Neuron (in vitro differentiated cells): ENCODE results near the gene CALY.
A peak's percentile ranks its signal among the peaks of the same experiment; 100 is the strongest.
"Not testable (repeated sequence)": the region's sequence is repeated elsewhere in the genome, so short reads cannot be mapped to it uniquely, and the experiment has no call there.

Source experiments
- H2AFZ ChIP-seq: one replicate; pipeline ENCODE4 v1.6.1; 2013; ENCODE audit warnings: low read depth, mild to moderate bottlenecking, inconsistent platforms, low read length, moderate library complexity
- H3K27me3 ChIP-seq: one replicate; pipeline ENCODE4 v1.6.1; 2013; ENCODE audit warnings: low read length; ENCODE audit not compliant: insufficient read depth
- H3K36me3 ChIP-seq: one replicate; pipeline ENCODE4 v1.6.1; 2013; ENCODE audit warnings: low read length; ENCODE audit not compliant: insufficient read depth
- H3K4me1 ChIP-seq: one replicate; pipeline ENCODE4 v1.6.1; 2013; ENCODE audit warnings: low read length; ENCODE audit not compliant: insufficient read depth
- H3K4me3 ChIP-seq: 2 replicates; pipeline ENCODE4 v1.5.1; 2013; ENCODE audit warnings: mild to moderate bottlenecking, low read length, moderate library complexity
- H3K9me3 ChIP-seq: one replicate; pipeline ENCODE4 v1.6.1; 2013; ENCODE audit warnings: low read length

CALY gene, protein sequence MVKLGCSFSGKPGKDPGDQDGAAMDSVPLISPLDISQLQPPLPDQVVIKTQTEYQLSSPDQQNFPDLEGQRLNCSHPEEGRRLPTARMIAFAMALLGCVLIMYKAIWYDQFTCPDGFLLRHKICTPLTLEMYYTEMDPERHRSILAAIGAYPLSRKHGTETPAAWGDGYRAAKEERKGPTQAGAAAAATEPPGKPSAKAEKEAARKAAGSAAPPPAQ

DNA sequence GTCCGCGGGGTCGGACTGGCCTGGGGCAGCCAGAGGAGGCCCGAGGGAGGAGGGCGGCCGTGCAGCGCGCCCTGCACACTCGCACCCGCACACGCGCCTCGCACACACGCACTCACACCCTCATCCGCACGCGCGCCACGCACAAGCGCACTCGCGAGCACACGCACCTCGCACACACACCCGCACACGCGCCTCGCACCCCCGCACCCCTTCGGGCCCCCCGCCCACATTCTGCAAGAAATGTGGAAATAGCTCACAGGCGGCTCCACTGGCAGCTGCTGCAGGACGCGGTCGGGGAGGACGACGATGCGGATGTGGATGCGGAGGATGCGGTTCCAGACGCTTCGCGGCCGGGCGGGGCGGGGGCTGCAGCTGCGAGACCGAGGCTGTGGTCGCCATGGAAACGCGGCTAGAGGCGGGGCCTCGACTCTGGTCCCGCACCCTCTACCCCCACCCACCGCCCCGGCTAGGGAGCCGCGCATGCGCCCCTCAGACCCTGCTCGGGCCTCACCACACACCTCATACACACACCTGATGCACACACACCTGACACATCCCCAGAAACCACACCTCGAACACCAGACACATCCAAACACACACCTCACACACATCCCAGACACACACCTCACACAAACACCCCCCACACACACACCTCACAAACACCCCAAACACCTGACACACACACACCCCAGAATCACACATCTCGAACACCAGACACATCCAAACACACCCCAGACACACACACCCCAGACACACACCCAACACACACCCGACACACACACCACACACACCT is at the start of gene CALY:
CALY (minus strand) TSS at position 320 of the 793 bp plus-strand sequence. CDS start 7,907 bp downstream, outside the sequence.
- Histone ChIP-seq H2AFZ (peak within 1 kb of the TSS; percentile 60), H3K4me1 (peaks cover 14% of the 10 kb centered on the region), H3K27me3 (peaks cover 31% of the 10 kb centered on the region), H3K4me3 (no peak within 1 kb of the TSS), H3K9me3 (peaks cover 9% of the 10 kb centered on the region), H3K36me3 (no peaks in the 10 kb centered on the region)

DNA sequence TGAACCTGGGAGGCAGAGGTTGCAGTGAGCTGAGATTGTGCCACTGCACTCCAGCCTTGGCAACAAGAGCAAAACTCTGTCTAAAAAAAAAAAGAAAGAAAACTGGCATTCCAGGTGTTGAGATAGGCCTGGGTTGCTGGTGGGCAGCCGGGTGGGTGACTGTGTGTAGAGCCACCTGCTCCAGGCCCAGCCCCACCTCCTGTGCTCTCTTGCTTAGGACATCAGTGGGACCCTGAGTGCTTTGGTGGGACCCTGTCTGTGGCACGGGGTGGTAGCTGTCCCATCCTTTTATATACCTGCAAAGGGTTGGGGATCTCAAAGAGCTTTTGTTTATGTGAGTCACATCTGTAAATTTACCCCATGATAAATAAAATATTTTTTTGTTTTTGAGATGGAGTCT is 48.5 kb upstream of the CALY start:
- Histone ChIP-seq H3K4me1 (no peaks in the 10 kb centered on the region), H3K36me3 (no peaks in the 10 kb centered on the region), H3K4me3 (no peak overlapping the region), H3K9me3 (no peaks in the 10 kb centered on the region), H3K27me3 (no peaks in the 10 kb centered on the region), H2AFZ (no peak overlapping the region)

DNA sequence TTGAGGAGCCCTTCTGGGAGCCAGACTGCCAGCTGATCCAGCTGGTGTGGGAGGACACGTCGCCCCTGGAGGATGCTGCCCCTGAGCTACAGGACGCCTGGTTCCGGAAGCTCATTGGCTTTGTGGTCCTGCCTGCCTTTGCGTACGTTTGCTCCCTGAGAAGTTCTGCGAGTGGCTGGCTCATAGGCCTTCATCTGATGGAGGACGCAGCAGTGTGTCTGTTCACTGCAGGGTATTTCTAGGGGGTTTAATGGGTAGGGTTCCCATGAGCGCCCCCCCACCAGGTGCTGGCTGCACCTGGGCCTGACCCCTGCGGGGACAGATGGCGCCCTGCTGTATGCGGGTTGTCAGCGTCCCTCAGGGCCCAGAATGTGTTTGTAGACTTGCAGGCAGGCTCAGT is 47.4 kb upstream of the CALY start:
- Histone ChIP-seq H2AFZ (no peak overlapping the region), H3K36me3 (no peaks in the 10 kb centered on the region), H3K9me3 (peaks cover 2% of the 10 kb centered on the region), H3K4me3 (no peak overlapping the region), H3K27me3 (no peaks in the 10 kb centered on the region), H3K4me1 (no peaks in the 10 kb centered on the region)

DNA sequence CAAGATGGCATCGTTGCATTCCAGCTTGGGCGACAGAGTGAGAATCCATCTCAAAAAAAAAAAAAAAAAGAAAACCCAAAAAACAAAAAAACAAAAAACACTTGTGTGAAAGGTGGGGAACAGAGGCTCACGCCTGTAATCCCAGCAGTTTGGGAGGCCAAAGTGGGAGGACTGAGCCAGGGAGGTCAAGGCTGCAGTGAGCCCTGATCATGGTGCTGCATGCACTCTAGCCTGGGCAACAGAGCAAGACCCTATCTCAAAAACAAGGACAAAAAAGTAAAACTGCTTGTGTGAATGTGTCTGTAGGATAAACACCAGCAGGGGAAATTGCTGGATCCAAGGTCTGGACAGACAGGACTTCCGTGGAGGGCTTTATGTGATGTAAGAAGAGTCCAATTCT is 46.9 kb upstream of the CALY start:
- no peak overlapping the region for H3K4me3 ChIP-seq
- no peaks in the 10 kb centered on the region for H3K27me3 ChIP-seq
- no peaks in the 10 kb centered on the region for H3K36me3 ChIP-seq
- H3K9me3 ChIP-seq = peaks cover 2% of the 10 kb centered on the region
- no peak overlapping the region for H2AFZ ChIP-seq
- H3K4me1 ChIP-seq = peaks cover 1% of the 10 kb centered on the region

DNA sequence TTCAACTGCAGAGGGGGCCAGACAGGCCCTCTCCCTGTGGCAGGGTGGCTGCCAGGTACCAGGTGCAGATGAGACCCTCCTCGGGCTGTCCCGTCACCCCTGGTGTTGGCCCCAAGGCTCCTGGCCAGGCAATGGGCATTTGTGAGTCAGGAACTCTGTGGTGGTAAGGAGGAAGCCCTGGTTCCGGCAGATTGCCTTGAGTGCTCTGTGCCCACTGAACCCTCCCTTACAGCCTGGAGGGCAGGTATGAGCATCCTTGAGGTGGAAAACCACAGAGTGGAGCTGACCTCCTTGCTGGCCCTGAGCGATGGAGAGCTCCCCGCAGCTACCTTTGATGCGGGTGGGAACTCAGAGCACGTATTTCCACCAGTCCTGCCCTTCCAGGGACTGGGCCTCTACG is 44.3 kb upstream of the CALY start:
- no peak overlapping the region for H3K4me3 ChIP-seq
- peaks cover 11% of the 10 kb centered on the region for H3K4me1 ChIP-seq
- peaks cover 2% of the 10 kb centered on the region for H3K9me3 ChIP-seq
- H3K27me3 ChIP-seq = no peaks in the 10 kb centered on the region
- no peak overlapping the region for H2AFZ ChIP-seq
- H3K36me3 ChIP-seq = no peaks in the 10 kb centered on the region

DNA sequence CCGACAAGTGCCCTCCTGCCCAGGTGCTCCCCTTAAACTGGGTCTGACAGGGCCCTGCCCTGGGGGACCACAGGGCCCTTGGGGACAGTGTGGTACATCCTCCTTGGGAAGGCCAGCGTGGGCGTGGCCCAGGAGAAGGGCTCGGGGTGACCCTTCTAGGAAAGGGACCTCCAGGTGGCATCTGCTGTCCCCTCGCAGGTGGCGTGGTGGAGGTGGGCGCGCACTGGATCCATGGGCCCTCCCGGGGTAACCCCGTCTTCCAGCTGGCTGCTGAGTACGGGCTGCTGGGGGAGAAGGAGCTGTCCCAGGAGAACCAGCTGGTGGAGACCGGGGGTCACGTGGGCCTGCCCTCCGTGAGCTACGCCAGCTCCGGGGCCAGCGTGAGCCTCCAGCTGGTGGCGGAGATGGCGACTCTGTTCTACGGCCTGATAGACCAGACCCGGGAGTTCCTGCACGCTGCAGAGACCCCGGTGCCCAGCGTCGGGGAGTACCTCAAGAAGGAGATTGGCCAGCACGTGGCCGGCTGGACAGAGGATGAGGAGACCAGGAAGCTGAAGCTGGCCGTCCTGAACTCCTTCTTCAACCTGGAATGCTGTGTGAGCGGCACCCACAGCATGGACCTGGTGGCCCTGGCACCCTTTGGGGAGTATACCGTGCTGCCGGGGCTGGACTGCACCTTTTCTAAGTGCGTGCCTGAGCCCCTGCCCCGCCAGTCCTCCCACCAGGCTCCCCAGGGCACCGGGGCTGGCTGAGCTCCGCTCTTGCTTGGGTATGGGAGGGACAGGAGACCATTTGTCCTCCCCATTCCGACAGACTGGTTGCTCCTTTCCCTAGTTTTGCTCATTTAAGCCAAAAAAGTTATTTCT is 43.3 kb upstream of the CALY start:
- H3K4me3 ChIP-seq = no peak overlapping the region
- no peak overlapping the region for H2AFZ ChIP-seq
- H3K36me3 ChIP-seq = no peaks in the 10 kb centered on the region
- H3K4me1 ChIP-seq = peaks cover 11% of the 10 kb centered on the region
- H3K9me3 ChIP-seq = peaks cover 2% of the 10 kb centered on the region
- no peaks in the 10 kb centered on the region for H3K27me3 ChIP-seq

DNA sequence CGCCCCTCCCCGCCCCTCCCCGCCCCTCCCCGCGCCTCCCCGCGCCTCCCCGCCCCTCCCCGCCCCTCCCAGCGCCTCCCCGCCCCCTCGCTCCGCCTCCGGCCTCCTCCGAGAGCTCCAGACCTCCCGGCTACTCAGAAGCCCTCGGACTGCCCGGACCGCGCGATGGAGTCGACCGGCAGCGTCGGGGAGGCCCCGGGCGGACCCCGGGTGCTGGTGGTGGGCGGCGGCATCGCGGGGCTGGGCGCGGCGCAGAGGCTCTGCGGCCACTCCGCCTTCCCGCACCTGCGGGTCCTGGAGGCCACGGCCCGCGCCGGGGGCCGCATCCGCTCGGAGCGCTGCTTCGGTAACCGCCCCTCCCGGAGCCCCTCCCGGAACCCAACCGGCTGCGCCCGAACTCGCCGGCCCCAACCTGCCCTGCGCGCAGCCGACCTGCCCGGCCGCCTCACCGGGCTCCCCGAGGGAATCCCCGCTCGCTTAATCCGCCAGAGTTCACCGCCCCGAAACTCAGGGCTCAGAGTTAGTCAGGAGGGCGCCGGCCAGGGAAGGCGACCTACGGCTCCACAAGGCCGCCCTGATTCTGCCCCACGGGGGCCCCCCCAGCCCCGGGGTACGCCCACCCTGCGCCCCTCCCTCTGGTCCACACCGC is 42.6 kb upstream of the CALY start, which contains the start of gene PAOX:
PAOX (plus strand) TSS at position 111 of the 649 bp plus-strand sequence; CDS start at position 166, 55 bp downstream.
- peaks cover 2% of the 10 kb centered on the region for H3K9me3 ChIP-seq
- peak within 1 kb of the TSS; percentile 94 for H2AFZ ChIP-seq
- no peaks in the 10 kb centered on the region for H3K36me3 ChIP-seq
- H3K27me3 ChIP-seq = no peaks in the 10 kb centered on the region
- peak within 1 kb of the TSS; percentile 82 for H3K4me3 ChIP-seq
- H3K4me1 ChIP-seq = peaks cover 11% of the 10 kb centered on the region

DNA sequence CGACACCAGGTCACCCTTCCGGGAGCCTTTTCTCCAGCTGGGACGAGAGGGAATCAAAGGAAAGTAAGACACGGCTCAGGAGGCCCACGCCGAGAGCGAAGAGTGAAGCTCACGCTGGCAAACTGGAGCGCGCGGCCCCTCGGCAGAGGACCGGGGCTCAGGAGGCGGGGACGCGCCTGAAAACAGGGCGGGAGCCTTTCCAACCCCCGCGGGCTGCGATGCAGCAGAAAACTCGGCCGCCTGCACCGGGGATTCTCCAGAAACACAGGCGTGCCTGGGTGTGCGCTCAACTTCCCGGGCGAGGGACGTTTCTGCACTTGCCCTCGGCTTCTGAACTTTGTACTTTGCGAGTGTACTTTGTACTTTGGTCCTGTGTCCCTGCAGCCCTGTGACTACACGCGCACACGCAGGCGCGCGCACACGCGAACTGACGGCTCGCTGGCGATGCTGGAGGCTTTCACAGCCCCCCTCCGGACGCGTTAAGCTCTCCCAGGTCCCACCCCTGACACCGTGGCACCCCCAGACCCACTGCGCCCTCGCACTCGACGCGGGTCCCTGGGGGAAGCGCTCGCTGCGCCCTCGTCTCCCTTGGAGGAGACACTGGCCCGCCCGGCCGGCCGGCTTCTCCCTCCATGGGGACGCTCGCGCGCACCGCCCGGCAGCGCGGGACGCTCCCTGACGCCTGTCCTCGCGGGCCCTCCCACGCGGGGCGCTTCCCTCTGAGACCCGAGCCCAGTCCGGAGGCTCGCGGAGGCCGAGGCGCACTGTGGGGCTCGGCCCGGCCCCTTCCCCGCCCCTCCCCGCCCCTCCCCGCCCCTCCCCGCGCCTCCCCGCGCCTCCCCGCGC is 41.8 kb upstream of the CALY start:
- Histone ChIP-seq H3K4me3 (peak overlapping the region; percentile 82), H3K27me3 (no peaks in the 10 kb centered on the region), H3K36me3 (no peaks in the 10 kb centered on the region), H3K9me3 (peaks cover 2% of the 10 kb centered on the region), H3K4me1 (peaks cover 13% of the 10 kb centered on the region), H2AFZ (peak overlapping the region; percentile 94)

DNA sequence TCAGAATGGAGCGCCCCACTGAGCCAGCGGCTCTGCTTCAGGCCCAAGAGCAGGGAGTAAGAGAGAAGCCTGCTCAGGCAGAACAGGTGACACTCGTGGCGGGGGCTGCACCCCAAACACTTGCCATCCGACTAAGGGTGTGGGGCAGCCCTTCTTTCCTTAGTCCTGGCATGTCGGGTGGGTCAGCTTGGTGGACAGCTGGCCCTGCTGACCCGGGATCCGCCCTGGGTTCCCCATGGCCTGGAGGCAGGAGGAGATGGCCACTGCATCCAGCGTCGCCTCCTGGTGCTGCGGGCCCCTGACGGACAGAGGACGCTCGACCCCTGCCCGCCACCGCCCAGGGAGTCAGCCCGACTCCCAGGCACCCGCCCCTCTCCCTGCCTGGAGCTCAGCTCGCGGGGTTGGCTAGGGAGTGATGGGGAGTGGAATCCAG is 41.1 kb upstream of the CALY start:
- H3K9me3 ChIP-seq = peaks cover 2% of the 10 kb centered on the region
- H3K36me3 ChIP-seq = no peaks in the 10 kb centered on the region
- H3K27me3 ChIP-seq = no peaks in the 10 kb centered on the region
- H3K4me3 ChIP-seq = peak overlapping the region; percentile 82
- H3K4me1 ChIP-seq = peaks cover 13% of the 10 kb centered on the region
- peak overlapping the region; percentile 94 for H2AFZ ChIP-seq

DNA sequence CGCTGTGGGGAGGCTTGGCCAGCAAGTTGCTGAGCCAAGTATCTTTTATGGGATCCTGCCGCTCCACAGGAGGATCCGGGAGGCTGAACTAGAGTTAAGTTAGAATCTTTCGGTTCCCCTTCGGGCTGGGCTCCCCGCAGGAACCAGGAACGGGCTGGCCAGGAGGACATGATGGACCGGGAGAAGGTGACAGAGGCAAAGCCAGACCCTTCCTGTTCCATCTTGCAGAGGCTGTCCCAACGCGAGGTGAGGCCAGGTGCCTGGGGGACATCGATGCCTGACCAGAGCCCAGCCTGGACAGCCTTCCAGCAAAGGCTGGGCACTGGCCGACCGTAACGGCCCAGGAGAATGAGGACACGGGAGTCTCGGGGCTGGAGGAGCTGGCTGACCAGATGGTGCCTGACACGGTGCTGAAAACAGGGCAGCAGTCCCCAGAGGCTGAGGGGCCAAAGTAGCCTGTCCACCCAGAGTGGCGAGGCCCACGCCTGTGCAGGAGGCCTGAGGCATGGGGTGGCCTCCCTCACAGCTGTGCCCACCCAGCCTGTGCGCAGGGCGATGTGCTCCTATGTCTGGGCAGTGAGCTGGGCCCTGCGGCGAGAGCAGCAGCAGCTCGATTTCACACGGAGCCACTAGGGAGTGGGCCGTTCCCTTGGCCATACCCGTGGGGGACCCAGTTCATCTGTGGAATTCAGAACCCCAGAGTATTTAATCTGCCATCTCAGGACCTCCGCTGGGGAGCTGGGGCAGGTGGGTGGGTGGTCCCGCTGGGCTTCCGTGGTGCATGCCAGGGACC is 40.5 kb upstream of the CALY start:
- no peak overlapping the region for H2AFZ ChIP-seq
- H3K27me3 ChIP-seq = no peaks in the 10 kb centered on the region
- H3K4me3 ChIP-seq = no peak overlapping the region
- peaks cover 2% of the 10 kb centered on the region for H3K9me3 ChIP-seq
- H3K4me1 ChIP-seq = peaks cover 15% of the 10 kb centered on the region
- H3K36me3 ChIP-seq = no peaks in the 10 kb centered on the region

DNA sequence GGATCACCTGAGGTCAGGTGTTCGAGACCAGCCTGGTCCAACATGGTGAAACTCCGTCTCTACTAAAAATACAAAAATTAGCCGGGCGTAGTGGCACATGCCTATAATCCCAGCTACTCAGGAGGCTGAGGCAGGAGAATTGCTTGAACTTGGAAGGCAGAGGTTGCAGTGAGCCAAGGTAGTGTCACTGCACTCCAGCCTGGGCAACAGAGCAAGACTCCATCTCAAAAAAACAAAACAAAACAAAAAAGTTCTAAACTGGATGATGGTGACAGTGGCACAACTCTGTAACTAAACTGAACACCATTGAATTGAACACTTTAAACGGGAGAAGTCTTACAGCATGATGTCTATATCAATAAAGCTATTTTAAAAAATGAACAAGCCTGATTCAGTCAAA is 39.5 kb upstream of the CALY start:
- H3K4me3 ChIP-seq, H3K36me3 ChIP-seq, H3K9me3 ChIP-seq, H3K27me3 ChIP-seq, H2AFZ ChIP-seq: not testable (repeated sequence)
- peaks cover 19% of the 10 kb centered on the region for H3K4me1 ChIP-seq
